Measurements from ENCODE around the gene NHLH2. TPM values are rescaled to one million over a fixed set of nuclear protein-coding genes. Genes with fewer than 3 reads are reported as not detected.

The NHLH2 gene
- total RNA-seq, 1 donor from 2014 or later, result not detected

GRCh38 chr1:115879977-115880376 lies 39.1 kb upstream of the NHLH2 start:
- H3K9me3 ChIP-seq, result no peaks in the 10 kb centered on the region
- no peak overlapping the region for H3K27ac ChIP-seq
- DNase-seq (ENCODE audit: low spot score in 2 of 2), result no peak
- no peaks in the 10 kb centered on the region for H3K36me3 ChIP-seq
- H3K4me1 ChIP-seq, result no peaks in the 10 kb centered on the region
- TF ChIP-seq CTCF (IDR thresholded peaks at IDR 0.05), result no peak
- no peak overlapping the region for H3K4me3 ChIP-seq
- intact Hi-C loops (cut with DNase I), result no loop called here
- no peaks in the 10 kb centered on the region for H3K27me3 ChIP-seq

- DNase-seq (ENCODE audit: low spot score in 2 of 2), result no peak
- Histone ChIP-seq H3K27ac (no peak overlapping the region), H3K36me3 (no peaks in the 10 kb centered on the region), H3K4me1 (no peaks in the 10 kb centered on the region), H3K27me3 (no peaks in the 10 kb centered on the region), H3K4me3 (no peak overlapping the region), H3K9me3 (no peaks in the 10 kb centered on the region)
- no peak for TF ChIP-seq CTCF (IDR thresholded peaks at IDR 0.05)
- intact Hi-C loops (cut with DNase I), result no loop called here
These were observed 36.6 kb upstream of the NHLH2 start for GRCh38 chr1:115877511-115877910.

- Histone ChIP-seq H3K9me3 (no peaks in the 10 kb centered on the region), H3K4me3 (no peak overlapping the region), H3K4me1 (no peaks in the 10 kb centered on the region), H3K27ac (no peak overlapping the region), H3K36me3 (no peaks in the 10 kb centered on the region), H3K27me3 (no peaks in the 10 kb centered on the region)
- DNase-seq (ENCODE audit: low spot score in 2 of 2), result no peak
- intact Hi-C loops (cut with DNase I), result no loop called here
- TF ChIP-seq CTCF (IDR thresholded peaks at IDR 0.05), result no peak
These were observed 34.0 kb upstream of the NHLH2 start for GRCh38 chr1:115874904-115875303.

GRCh38 chr1:115874497-115874896 lies 33.6 kb upstream of the NHLH2 start:
- intact Hi-C loops (cut with DNase I), result no loop called here
- H3K27me3 ChIP-seq, result no peaks in the 10 kb centered on the region
- TF ChIP-seq CTCF (IDR thresholded peaks at IDR 0.05), result no peak
- no peak overlapping the region for H3K4me3 ChIP-seq
- no peak for DNase-seq (ENCODE audit: low spot score in 2 of 2)
- no peaks in the 10 kb centered on the region for H3K4me1 ChIP-seq
- no peaks in the 10 kb centered on the region for H3K9me3 ChIP-seq
- no peaks in the 10 kb centered on the region for H3K36me3 ChIP-seq
- H3K27ac ChIP-seq, result no peak overlapping the region

GRCh38 chr1:115873184-115873583 lies 32.3 kb upstream of the NHLH2 start:
- no peak overlapping the region for H3K4me3 ChIP-seq
- no peak for DNase-seq (ENCODE audit: low spot score in 2 of 2)
- no peaks in the 10 kb centered on the region for H3K36me3 ChIP-seq
- intact Hi-C loops (cut with DNase I), result no loop called here
- no peaks in the 10 kb centered on the region for H3K9me3 ChIP-seq
- no peaks in the 10 kb centered on the region for H3K4me1 ChIP-seq
- TF ChIP-seq CTCF (IDR thresholded peaks at IDR 0.05), result no peak
- no peak overlapping the region for H3K27ac ChIP-seq
- H3K27me3 ChIP-seq, result no peaks in the 10 kb centered on the region

- TF ChIP-seq CTCF (IDR thresholded peaks at IDR 0.05), result no peak
- intact Hi-C loops (cut with DNase I), result no loop called here
These were observed 28.1 kb upstream of the NHLH2 start for GRCh38 chr1:115869064-115869463.

More at GRCh38 chr1:115869064-115869463, 28.1 kb upstream of the NHLH2 start:
- H3K9me3 ChIP-seq, result no peaks in the 10 kb centered on the region
- DNase-seq (ENCODE audit: low spot score in 2 of 2), result no peak
- H3K4me1 ChIP-seq, result no peaks in the 10 kb centered on the region
- no peaks in the 10 kb centered on the region for H3K27me3 ChIP-seq
- H3K4me3 ChIP-seq, result no peak overlapping the region
- no peaks in the 10 kb centered on the region for H3K36me3 ChIP-seq
- H3K27ac ChIP-seq, result no peak overlapping the region
